Stimulated activated effector memory CD8-positive, alpha-beta T cell treated with anti-CD3 and anti-CD28 coated beads, Interleukin-12 subunit alpha, Interleukin-12 subunit beta, amount 100 ng/mL, for 72 hours (primary cell): ENCODE data around the gene SOS2.
A peak's percentile ranks its signal among the peaks of the same experiment; 100 is the strongest.
"Not testable (repeated sequence)": the region's sequence is repeated elsewhere in the genome, so short reads cannot be mapped to it uniquely, and the experiment has no call there.

Experiments used
- ATAC-seq: fragments of 150-1000 bp; cut with Tn5 transposase; 2 replicates; pipeline ENCODE4 v1.10.0; 2021
- DNase-seq, 2 donors: peaks; one replicate each; pipeline ENCODE4 v3.0.0; 2021 to 2022; ENCODE audit warnings: low spot score in 2 of 2
- H3K27ac Mint-ChIP-seq: one replicate; pipeline ENCODE4 v1.8.0; 2022; ENCODE audit warnings: mild to moderate bottlenecking, mixed read lengths
- H3K36me3 Mint-ChIP-seq: one replicate; pipeline ENCODE4 v1.8.0; 2022; ENCODE audit warnings: mild to moderate bottlenecking, mixed read lengths
- H3K4me1 Mint-ChIP-seq: one replicate; pipeline ENCODE4 v1.8.0; 2022; ENCODE audit warnings: mixed read lengths
- H3K4me3 Mint-ChIP-seq: one replicate; pipeline ENCODE4 v1.8.0; 2022; ENCODE audit warnings: mild to moderate bottlenecking, mixed read lengths
- H3K9me3 Mint-ChIP-seq: one replicate; pipeline ENCODE4 v1.8.0; 2022; ENCODE audit warnings: mixed read lengths

Gene SOS2

DNA sequence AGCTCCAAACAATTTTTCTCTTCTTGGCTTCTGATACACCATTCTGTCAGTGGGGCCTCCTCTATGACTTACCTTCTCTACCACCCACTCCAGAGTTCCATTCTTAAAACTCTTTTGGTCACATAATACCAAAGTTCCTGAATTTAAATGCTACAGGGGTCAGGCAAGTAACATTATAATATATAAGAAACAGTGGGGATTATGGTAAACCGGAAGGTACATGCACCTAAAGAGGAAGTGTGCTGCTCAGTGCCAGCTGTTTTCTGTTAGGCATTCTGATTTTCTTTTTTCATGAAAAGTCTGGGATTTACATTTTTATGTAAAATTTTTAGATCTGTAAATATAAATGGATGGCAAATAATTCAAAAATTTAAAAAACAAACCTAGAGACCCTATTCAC, 39.9 kb downstream of the SOS2 start:
- H3K9me3 Mint-ChIP-seq = no peaks in the 10 kb centered on the region
- H3K4me1 Mint-ChIP-seq = peaks cover 5% of the 10 kb centered on the region
- H3K36me3 Mint-ChIP-seq = peaks cover 65% of the 10 kb centered on the region
- DNase-seq (no peak), ATAC-seq (no peak)
- H3K27ac Mint-ChIP-seq = no peak overlapping the region
- H3K4me3 Mint-ChIP-seq = no peak overlapping the region

DNA sequence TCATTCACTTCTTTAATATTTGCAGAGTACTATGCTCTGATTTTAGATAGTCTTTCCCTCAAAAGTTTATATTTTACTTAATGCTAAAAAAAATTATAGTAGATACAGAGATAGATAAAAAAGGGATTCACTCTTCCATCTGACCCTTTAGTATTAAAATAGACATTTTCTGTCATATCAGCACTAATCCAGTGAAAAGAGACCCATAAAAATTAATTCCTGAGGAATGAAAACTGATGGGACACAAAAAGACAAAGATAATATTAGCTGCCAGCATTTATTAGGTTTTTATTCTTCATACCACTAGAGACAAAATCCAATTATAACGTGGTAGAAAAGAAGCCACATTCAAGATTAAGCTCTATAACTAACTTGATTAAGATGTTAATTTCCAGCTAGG, 45.3 kb downstream of the SOS2 start:
- H3K4me3 Mint-ChIP-seq = no peak overlapping the region

DNA sequence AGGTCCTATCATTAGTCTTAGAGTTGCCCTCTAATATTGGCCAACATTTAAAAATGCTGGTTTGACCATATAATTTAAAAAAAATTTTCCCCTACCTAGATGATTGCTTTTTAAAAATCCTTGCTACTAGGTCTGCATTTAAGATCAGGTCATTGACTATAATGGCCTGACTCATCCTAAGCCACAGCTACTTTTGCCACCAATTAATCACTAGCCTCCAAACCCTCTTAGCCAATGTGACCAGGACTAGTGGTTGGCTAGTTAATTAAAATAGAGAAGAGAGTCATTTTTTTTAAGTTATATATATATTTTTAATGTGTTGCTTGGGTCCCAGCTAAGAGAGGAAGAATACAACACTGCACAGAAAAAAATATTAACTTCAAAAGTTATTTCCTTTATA, 57.5 kb downstream of the SOS2 start:
- DNase-seq (no peak), ATAC-seq (no peak)
- Mint-ChIP-seq H3K4me3 (no peak overlapping the region), H3K9me3 (no peaks in the 10 kb centered on the region), H3K36me3 (peaks cover 35% of the 10 kb centered on the region), H3K27ac (no peak overlapping the region), H3K4me1 (no peaks in the 10 kb centered on the region)

More for the DNA sequence above, 45.3 kb downstream of the SOS2 start:
- no peak overlapping the region for H3K27ac Mint-ChIP-seq
- ATAC-seq (no peak), DNase-seq (no peak)
- no peaks in the 10 kb centered on the region for H3K9me3 Mint-ChIP-seq
- H3K36me3 Mint-ChIP-seq = peaks cover 71% of the 10 kb centered on the region
- peaks cover 5% of the 10 kb centered on the region for H3K4me1 Mint-ChIP-seq

DNA sequence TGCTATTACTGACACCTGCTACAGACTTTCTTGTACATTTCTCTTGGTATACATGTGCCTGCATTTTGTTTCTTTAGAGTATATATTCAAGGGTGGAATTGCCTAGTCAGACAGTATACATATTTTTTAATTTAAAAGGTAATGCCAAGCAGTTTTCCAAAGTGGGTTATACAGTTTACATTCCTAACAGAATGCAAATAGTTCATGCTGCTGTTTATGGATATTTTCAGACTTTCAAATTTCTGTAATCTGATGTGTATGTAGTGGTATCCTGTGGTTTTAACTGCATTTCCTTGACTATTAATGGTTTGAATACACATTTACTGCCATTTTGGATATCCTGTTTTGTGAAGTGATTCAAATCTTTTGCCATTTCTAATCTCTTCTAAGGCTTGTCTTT, 59.5 kb downstream of the SOS2 start:
- Mint-ChIP-seq H3K9me3 (no peaks in the 10 kb centered on the region), H3K4me3 (no peak overlapping the region), H3K36me3 (peaks cover 25% of the 10 kb centered on the region), H3K4me1 (no peaks in the 10 kb centered on the region), H3K27ac (no peak overlapping the region)
- ATAC-seq (no peak), DNase-seq (no peak)

DNA sequence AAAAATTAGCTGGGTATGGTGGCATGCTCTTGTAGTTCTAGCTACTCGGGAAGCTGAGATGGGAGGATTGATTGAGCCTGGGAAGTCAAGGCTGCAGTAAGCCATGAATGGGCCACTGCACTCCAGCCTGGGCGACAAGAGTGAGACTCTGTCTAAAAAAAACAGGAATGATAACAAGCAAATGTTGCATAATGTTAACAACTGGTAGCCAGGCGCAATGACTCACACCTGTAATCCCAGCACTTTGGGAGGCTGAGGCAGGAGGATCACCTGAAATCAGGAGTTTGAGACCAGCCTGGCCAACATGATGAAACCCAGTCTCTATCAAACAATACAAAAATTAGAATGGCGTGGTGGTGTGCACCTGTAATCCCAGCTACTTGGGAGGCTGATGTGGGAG, 64.0 kb downstream of the SOS2 start:
- not testable (repeated sequence) for ATAC-seq, H3K4me1 Mint-ChIP-seq, H3K9me3 Mint-ChIP-seq, H3K4me3 Mint-ChIP-seq, DNase-seq, H3K27ac Mint-ChIP-seq
- peaks cover 19% of the 10 kb centered on the region for H3K36me3 Mint-ChIP-seq

DNA sequence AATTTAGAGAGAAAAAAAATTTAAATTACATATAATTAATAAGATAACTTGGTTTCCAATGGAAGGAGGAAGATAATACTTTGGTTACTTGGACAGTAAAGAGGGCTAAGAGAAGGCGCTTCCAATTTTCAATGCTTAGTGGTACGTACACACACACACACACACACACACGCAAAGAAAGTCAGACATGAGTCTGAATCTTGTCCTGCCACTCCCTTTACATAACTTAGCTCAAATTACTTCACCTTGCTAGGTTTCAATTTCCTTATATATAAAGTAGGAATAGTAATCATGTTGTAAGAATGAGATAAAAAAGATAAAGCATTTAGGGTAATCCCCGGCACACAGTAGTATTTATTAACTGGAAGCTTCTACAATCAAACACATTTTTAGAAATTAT, 75.3 kb downstream of the SOS2 start:
- ATAC-seq = no peak
- Mint-ChIP-seq H3K27ac (no peak overlapping the region), H3K36me3 (peaks cover 71% of the 10 kb centered on the region), H3K4me3 (no peak overlapping the region), H3K9me3 (no peaks in the 10 kb centered on the region), H3K4me1 (no peaks in the 10 kb centered on the region)
- no peak for DNase-seq

DNA sequence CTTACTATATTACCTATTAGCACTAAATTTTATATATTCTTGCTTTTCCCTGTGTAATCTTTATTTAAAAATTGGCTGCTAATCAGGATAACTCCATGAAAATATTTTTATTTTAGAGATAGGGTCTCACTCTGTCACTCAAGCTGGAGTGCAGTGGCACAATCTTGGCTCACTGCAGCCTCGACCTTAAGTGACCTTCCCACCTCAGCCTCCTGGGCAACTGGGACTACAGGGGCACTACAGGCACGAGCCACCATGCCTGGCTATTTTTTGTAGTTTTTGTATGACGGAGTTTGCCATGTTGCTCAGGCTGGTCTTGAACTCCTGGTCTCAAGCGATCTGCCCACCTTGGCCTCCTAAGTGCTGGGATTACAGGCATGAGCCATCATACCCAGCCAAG, 82.6 kb downstream of the SOS2 start:
- no peaks in the 10 kb centered on the region for H3K9me3 Mint-ChIP-seq
- H3K27ac Mint-ChIP-seq = no peak overlapping the region
- DNase-seq (no peak), ATAC-seq (no peak)
- no peak overlapping the region for H3K4me3 Mint-ChIP-seq
- H3K36me3 Mint-ChIP-seq = peaks cover 85% of the 10 kb centered on the region
- no peaks in the 10 kb centered on the region for H3K4me1 Mint-ChIP-seq

DNA sequence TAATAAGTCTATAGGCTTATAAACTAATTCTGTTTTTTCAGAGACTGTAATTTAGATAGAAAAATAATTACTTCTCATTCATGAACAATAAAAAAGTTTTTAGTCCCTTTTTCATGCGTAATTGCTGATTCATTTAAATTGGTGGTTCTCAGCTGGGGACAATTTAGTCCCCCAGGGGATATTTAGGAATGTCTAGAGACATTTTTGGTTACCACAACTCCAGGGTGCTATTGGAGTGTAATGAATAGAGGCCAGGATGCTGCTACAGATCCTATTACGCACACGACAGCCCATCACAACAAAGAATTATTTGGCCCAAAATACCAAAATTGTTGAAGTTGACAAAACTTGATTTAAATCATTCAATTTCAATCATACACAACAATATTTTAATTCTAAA, 92.2 kb downstream of the SOS2 start:
- peaks cover 33% of the 10 kb centered on the region for H3K36me3 Mint-ChIP-seq
- H3K4me1 Mint-ChIP-seq = no peaks in the 10 kb centered on the region
- no peak overlapping the region for H3K4me3 Mint-ChIP-seq
- DNase-seq = no peak
- no peak for ATAC-seq
- H3K9me3 Mint-ChIP-seq = no peaks in the 10 kb centered on the region
- H3K27ac Mint-ChIP-seq = no peak overlapping the region

DNA sequence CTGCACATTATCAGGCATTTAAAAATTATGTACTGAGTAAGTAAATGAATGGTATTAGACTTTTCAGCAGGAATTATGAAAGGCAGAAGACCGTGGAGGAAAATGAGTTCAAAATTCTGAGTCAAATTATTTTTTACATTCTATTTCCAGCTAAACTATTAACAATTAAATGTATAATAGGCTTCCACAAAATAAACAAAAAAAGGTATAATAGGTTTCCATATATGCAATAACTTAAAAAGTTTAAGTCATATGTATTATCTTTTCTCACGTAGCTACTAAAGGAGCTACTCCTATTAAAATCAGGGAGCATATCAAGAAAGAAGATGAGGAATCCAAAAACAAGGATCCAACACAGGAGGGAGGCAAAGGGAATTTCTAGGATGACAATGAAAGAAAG, 103.6 kb downstream of the SOS2 start:
- DNase-seq = no peak
- no peak overlapping the region for H3K27ac Mint-ChIP-seq
- H3K4me3 Mint-ChIP-seq = no peak overlapping the region
- no peak for ATAC-seq
- H3K4me1 Mint-ChIP-seq = peaks cover 13% of the 10 kb centered on the region
- H3K36me3 Mint-ChIP-seq = peaks cover 51% of the 10 kb centered on the region
- no peaks in the 10 kb centered on the region for H3K9me3 Mint-ChIP-seq

DNA sequence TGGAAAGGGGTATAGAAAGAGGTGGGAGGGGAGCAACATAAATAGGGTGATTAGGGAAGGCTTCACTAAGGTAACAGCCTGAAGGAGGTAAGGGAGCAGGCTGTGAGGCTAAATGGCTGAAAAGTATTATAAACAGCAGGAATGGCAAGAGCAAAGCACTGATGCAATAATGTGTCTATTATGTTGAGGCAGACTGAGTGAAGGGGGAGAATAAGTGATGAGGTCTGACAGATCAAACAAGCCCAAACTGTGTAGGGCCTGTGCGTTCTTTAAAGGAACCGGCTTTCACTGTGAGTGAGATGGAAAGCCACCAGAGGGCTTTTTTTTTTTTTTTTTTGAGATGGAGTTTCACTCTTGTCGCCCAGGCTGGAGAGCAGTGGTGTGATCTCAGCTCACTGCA, 108.3 kb downstream of the SOS2 start:
- Mint-ChIP-seq H3K27ac (no peak overlapping the region), H3K4me3 (no peak overlapping the region), H3K9me3 (no peaks in the 10 kb centered on the region), H3K4me1 (peaks cover 10% of the 10 kb centered on the region), H3K36me3 (peaks cover 31% of the 10 kb centered on the region)
- DNase-seq (no peak), ATAC-seq (peak; percentile 51)

DNA sequence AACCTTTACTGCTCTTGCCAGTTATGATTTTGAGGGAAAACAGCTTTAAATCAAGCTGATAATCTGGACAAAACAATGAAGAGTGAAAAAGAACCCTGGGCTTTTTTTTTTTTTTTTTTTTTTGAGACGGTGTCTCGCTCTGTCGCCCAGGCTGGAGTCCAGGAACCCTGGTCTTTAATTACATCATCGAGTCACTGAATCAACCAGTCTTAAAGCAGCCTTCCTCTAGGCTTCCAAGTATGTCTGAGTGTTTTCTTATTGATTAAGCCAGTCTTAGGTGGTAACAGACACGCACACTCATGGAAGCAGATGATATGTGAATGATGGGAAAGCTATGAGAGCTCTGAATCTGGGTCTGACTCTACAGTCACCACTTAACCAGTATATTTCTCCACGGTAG, 109.1 kb downstream of the SOS2 start:
- ATAC-seq = no peak
- no peaks in the 10 kb centered on the region for H3K9me3 Mint-ChIP-seq
- no peak overlapping the region for H3K4me3 Mint-ChIP-seq

DNA sequence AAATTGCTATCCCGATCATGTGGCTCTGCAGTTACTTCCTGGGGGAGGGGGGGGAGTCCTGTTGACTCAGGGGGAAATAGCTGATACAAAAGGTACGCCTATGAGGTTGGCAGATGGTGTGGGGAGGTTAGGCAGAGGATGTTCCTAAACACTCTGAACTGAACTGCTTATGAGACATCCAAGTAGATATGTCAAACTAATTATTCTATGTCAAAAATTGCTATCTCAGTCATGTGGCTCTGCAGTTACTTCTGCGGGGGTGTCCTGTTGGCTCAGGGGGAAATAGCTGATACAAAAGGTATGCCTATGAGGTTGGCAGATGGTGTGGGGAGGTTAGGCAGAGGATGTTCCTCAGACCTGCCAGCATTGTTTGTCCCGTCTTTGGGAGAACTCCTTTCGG, 109.9 kb downstream of the SOS2 start:
- Mint-ChIP-seq H3K9me3 (no peaks in the 10 kb centered on the region), H3K36me3 (peaks cover 38% of the 10 kb centered on the region), H3K4me1 (peaks cover 11% of the 10 kb centered on the region), H3K27ac (peak overlapping the region; percentile 16), H3K4me3 (no peak overlapping the region)
- DNase-seq (no peak), ATAC-seq (no peak)

More for the DNA sequence above, 109.1 kb downstream of the SOS2 start:
- H3K4me1 Mint-ChIP-seq = peaks cover 6% of the 10 kb centered on the region
- H3K36me3 Mint-ChIP-seq = peaks cover 34% of the 10 kb centered on the region
- H3K27ac Mint-ChIP-seq = no peak overlapping the region
- DNase-seq = no peak

DNA sequence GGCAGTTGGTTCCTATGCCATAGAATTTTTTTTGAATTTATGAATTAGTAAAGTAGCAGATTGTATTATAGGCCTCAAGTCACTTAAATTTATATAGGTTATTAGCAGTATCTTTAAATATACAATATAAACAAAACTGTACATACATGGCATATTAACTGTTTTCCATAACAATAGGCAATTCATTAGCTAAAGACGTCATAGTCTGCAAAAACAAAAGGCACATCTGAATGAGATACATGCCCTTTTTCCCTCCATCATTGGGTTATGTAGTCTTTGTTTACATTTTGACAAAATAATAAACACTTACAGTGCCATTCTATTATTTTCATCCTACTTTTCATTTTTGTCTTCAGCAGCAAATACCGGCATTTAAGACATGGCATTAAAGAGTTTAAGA, 113.9 kb downstream of the SOS2 start:
- H3K9me3 Mint-ChIP-seq = no peaks in the 10 kb centered on the region
- no peak for DNase-seq
- H3K36me3 Mint-ChIP-seq = peaks cover 74% of the 10 kb centered on the region
- H3K4me3 Mint-ChIP-seq = no peak overlapping the region
- no peak for ATAC-seq
- peaks cover 16% of the 10 kb centered on the region for H3K4me1 Mint-ChIP-seq
- peak overlapping the region; percentile 98 for H3K27ac Mint-ChIP-seq

DNA sequence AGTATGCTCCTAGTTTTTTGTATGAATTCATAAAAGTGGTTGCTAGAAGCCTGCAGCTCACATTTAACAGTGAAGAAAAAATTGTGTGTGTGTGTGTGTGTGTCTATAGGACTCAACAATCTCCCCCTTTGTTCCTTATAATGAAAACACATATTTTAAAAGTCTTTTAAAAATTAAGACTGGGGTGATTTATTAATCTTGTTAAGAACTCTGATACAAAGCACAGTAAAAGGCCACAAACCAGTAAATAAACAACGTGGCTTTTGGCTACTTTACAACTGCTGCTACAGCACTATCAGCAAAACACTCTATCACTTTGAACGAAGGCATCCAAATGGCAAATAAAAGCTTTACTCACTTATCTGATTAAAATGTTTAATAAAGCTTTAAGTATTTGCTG, 114.4 kb downstream of the SOS2 start:
- H3K36me3 Mint-ChIP-seq = peaks cover 79% of the 10 kb centered on the region
- DNase-seq (no peak), ATAC-seq (no peak)
- H3K4me3 Mint-ChIP-seq = peak overlapping the region; percentile 89
- H3K4me1 Mint-ChIP-seq = peaks cover 16% of the 10 kb centered on the region
- H3K27ac Mint-ChIP-seq = peak overlapping the region; percentile 98
- H3K9me3 Mint-ChIP-seq = no peaks in the 10 kb centered on the region

DNA sequence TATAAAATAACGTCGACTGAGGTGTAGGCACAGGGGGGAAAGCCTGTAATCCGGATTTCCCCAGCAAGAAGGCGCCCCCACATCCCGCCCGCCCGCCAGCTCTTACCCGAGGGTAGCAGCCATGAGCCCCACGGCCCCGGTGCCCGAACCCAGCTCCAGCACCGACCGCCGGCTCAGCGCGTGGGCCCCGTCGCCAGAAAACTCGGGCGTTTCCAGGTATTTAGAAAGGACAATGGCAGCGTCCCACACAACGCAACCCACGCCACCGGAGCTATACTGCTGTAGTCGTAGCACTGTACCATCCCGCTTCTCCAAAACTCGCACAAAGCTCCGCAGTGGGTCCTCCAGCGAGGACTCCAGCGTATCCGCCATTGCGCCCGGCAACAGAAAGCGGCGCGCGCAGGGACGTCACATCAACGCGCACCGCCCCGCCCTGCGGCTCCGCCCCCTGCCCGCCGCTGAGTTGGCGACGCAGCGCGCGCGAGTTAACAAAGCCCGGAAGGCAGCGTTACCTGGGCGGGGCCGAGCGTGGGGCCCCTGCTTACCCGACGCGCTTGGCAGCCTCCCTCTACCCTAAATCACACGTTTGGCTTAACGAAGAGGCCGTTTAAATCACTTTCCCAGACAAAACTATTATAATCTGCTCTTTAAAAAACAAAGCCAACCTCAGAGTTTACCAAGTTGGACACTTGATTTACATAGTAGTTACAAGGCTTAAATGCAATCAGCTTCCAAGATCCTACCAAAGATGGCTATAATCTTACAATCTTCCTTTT, 115.0 kb downstream of the SOS2 start, which contains the start of gene VCPKMT:
TSS of gene VCPKMT (minus strand) at position 392 of the 776 bp plus-strand sequence. CDS start at position 372, 20 bp downstream.
- H3K9me3 Mint-ChIP-seq = no peaks in the 10 kb centered on the region
- peaks cover 20% of the 10 kb centered on the region for H3K4me1 Mint-ChIP-seq
- ATAC-seq = peak; percentile 100
- peak within 1 kb of the TSS; percentile 89 for H3K4me3 Mint-ChIP-seq
- H3K36me3 Mint-ChIP-seq = peaks cover 81% of the 10 kb centered on the region
- peak within 1 kb of the TSS; percentile 98 for H3K27ac Mint-ChIP-seq
- DNase-seq = peak; percentile 92 to 96

DNA sequence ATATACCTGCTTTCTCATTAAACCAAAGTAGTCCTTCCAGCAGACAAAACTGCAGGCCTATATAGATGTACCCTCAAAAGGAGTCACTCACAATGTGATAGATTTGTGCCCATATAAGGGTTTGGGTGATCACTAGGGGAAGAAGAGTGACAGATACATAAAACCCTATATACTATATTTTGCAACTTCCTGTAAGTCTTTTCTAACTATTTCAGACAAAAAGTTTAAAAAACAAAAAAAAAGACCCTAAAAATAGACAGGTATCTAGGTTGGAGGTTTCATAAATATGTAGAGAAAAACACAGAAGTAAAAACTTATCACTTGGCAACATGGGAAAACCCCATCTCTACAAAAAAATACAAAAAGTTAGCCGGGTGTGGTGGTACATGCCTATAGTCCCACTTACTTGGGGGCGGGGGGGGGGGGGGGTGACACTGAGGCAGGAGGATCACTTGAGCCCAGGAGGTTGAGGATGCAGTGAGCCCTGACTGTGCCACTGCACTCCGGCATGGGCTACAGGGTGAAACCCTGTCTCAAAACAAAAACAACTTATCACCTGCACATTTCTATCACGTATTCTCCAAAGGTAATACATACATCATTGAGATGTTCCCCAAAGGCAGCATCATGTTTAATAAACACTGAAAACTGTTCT, 117.9 kb downstream of the SOS2 start:
- peaks cover 94% of the 10 kb centered on the region for H3K36me3 Mint-ChIP-seq
- ATAC-seq = no peak
- H3K27ac Mint-ChIP-seq = no peak overlapping the region

More for the DNA sequence above, 117.9 kb downstream of the SOS2 start:
- Mint-ChIP-seq H3K9me3 (no peaks in the 10 kb centered on the region), H3K4me3 (peak overlapping the region; percentile 32), H3K4me1 (peaks cover 34% of the 10 kb centered on the region)
- no peak for DNase-seq
